Measurements from ENCODE around the gene ADGRD2.

Gene ADGRD2

DNA sequence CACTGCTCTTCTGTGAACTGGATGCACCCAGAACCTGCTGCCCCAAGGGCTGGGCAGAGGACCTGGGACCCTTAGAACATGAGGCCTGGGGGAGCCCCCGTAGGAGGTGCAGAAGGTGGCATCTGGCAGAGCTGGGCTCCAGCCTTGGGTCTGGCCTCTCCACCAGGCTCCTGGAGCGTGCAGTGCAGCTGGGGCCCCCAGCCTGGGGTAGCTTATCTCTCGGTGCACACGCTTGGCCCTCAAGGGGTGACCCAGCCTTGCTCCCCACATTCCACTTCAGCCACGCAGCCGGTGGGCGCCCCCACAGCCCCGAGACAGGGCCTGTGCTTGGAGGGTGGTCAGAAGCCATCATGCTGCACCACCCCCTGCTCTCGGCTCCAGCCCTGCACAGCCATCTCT is 62.6 kb downstream of the ADGRD2 start:
- DNase-seq = no peak

DNA sequence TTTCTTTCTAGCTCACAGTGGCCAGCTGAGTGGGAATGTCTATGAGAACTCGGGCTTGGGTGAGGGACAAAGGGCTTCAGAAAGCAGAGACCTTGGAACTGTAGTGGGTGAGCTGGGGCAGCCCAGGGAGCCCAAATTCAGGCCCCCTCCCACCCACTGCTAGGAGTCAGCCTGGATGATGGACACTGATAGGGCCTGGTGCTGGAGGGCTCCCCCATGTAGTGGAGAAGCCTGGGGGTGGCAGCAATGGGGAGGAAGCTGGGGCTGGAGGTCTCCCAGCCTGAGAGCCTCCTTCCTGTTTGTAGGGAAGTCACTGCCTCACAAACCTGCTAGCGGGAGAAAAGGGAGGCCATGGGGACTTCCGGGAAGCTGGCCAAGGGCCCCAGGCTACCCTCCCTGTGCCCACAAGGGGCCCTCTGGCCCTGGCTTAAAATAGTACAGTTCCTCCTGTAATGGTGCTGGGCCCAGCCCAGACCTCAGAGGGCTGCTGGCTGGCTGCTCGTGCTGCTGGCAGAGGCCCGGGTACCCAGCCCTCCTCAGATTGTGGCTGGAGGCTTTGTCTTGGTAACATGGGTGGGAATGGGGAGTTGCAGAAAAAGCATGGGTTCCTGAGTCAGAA is 63.2 kb downstream of the ADGRD2 start:
- no peak for DNase-seq

DNA sequence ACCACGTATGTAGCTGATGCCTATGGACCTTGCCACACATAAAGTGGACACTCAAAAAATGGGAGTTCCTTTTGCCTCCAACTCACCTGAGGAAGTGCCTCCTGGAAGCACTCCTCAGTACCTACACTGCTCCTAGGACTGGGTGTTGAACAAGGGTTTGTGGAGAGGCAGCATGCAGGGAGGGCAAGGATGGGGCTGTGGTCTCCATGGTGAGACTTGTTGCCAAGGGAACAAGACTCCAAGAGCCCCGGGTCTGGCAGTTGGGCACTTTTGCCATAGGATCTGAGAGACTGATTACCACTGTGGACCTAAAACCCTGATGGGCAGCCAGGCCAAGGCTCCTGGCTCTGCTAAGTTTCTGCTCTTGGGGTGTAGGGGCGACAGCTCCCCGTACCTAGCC is 63.9 kb downstream of the ADGRD2 start:
- DNase-seq = no peak

DNA sequence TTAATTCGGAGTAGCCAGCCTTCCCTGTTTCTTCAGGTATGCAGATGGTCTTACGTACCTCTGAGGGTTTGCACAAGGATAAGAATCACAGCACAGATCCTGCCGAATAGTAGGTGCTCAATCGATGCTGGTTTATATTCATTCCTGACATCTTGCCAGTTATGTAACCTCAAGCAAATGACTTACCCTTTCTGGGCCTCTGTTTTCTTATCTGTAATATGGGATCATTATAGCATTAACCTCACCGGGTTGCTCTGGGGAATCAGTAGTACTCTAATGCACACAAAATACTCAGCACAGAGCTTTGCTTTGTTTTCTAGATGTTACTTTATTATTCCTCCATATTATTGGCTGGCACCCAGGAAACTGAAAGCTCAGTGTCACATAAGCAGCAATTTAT is 64.6 kb downstream of the ADGRD2 start:
- no peak for DNase-seq

DNA sequence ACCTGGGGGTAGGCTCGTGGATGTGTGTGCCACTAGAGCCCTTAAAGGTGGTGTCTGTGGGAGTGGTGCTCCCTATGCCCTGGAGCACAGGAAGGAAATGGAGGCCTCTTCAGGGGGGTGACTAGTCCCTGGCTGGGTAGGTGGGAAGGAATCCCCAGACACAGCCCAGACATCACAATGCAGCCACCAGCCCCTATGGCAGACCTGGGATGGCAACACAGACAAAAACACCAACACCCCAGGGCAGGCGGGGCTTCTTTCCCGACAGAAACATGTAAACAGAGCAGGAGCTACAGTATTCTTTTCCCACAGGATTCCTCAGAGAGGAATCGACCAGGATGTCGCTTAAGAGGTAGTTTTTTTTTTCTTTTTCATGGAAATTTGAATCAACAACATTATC is 67.3 kb downstream of the ADGRD2 start:
- DNase-seq = no peak

DNA sequence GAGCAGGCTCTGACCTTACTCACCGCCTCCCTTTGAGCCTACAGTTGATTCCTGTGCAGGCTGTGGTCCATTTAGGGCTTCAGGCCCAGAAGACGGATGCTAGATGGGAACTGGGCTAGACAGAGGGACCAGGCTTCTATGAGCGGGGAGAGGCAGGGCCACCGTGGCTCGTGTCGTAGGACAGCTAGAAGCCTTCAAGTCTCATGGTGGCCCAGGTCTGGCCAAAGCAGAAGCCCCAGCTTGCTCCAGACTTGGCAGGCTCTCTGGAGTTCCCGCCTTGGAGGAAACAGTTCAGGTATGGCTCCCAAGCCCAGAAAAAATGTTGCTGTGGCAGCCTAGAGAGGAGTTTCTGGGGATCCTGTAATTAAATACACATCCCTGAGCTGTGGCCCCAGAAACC is 67.9 kb downstream of the ADGRD2 start:
- DNase-seq = no peak

DNA sequence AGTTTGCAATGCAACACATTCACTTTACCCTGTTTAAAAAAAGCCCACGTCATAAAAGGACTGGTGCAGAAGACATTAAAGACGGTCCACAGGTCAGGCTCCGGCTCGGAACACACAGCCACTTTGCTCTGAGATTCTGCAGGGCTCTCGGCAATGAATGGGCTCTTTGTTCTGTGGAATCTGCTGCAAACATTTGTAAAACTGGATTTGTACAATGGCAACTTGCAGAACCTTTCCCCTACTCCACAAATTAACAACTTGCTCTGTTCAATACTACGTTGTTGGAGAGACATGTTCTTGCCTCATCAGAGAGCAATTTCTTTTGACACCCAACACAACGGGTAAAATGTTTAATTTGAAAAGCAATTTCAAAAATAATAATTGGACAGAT is 70.0 kb downstream of the ADGRD2 start:
- DNase-seq = no peak

DNA sequence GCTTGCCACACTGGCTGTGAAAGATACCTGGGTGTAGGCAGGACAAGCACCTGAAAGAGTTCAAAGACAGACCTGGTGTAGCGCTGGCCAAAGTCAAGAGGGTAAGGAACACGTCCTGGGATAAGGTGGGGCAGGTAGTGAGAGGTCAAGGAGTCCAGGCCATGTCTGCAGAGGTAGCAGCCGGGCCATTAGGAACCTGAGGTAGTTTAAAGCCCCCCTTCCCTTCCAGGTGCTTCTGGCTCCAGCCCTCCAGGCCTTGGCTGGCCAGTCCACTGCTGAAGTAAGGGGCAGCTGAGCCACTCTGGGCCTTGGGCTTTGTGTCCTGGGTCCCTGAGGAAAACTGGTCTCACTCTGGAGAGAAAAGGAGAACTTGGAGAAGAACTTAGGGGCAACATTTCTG is 70.9 kb downstream of the ADGRD2 start:
- DNase-seq = no peak

DNA sequence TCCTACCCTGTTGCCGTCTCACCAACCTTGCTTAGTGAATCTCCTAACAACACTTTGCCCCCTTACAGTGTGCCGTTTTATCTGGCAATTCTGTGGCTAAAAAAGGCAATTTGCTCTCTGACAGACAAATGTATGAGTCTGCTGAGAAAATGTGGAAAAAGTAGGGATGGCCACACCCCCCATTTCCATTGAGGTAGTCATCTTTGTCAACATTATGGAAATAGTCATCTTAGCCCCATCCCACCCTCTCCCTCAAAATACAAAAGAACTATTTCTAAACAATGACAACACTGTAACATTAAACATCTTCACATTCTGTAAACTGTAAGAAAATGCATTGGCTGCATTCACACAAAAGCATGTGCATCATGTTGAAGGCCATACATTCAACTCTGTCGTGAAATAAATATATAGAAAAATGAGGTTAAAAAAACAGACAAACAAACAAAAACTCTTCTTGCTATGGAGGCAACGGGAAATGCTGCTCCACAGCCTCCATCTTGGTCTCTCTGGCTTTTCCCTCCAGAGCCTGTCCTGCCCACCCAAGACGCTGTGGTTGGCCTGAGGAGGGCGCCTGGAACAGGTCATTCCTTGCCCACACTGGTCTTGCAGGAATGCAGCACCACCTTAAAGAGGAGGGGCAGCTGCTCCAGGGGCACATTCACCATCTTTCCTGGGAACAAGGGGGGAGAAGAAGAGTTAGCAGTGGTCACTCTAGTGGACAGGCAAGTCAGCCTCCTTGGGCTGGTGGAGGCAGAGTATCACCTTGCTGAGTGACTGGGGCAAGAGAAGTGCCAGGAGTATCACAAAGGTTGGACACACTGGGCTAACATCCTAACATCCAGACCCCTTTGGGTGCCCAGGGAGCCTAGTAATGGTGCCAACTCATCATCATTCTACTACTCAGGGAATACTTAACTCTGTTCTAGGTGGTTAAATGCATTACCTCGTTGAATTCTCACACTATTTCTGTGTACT is 72.2 kb downstream of the ADGRD2 start:
- no peak for DNase-seq

DNA sequence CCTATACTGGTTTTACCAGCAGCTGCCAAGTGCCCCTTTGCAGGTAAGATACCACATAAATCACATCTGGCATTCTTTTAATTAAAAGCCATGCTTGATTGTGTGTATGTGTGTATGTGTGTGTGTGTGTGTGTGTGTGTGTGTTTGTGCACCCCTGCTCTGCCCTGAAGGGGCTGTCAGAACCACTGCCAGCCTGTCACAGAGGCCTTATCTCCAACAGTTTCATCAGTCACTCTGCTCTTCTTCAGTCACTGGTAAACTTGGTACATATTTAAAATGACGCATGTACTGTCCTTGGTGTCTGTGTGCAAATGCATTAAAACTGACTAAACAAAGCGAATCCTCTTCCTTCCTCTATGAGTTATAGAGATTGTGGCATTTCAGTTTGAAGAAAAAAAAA is 75.9 kb downstream of the ADGRD2 start:
- no peak for DNase-seq

DNA sequence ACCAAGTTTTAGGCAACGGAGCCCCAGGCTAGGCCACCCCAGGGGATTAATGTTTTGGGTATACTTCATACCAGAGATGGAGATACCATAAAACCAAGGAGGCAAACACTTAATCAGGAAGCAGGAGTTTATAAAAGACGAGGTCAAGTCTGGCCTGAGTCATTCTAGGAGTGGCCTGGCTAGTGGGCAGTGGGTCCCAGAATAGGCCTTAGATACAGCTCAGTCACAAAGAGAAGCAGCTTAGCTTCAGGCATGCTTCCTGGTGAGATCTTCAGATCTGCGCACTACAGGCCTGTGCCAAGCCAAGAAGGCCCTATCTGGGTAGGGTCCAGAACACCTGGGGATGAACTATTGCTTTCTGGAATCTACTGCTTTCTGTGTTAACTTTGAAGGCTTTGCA is 77.5 kb downstream of the ADGRD2 start:
- DNase-seq = no peak
